ENCODE measurements around the gene SMG6.

The SMG6 gene

DNA sequence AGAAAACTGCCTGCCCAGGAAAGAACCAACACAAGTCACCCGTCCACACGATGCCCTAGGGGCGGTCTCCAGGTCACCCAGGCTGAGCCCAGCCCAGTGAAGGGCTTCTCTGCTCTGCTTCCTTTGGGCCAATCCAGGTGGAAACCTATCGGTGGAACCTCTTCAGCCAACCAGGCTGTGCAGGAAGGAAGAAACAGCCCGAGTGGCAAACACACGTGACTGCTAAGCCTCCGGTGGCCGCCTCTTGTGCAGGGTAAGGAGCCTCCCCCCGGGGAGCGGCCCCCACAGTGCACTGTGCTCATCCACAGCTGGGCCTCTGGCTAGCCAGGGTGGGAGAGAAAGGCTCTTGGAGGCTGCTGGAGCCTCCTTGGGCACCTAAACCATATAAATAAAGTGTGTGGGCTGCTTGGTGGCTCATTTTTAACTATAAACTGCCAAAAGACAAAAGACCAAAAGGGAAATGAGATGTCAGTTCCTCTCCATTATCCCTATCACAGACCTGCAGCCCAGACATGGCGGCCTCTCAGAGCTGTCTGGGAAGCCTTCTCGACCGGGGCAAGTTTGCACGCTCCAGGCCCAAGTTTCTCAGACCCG, 280.8 kb downstream of the SMG6 start:
- Histone ChIP-seq H3K9ac (ENCODE audit: low read length) (no peak overlapping the region), H4K20me1 (ENCODE audit: insufficient read depth, low read length) (no peaks in the 10 kb centered on the region), H3K4me1 (ENCODE audit: low read length) (peaks cover 13% of the 10 kb centered on the region), H3K4me3 (ENCODE audit: low read length) (no peak overlapping the region), H2AFZ (ENCODE audit: low read depth, low read length) (no peak overlapping the region), H3K36me3 (replicated peaks; ENCODE audit: low read depth, low read length) (no peaks in the 10 kb centered on the region), H3K27me3 (ENCODE audit: low read depth, low read length) (peaks cover 5% of the 10 kb centered on the region; the same call in 1 of the 2 replicates), H3K79me2 (ENCODE audit: low read length) (no peaks in the 10 kb centered on the region), H3K9me3 (ENCODE audit: insufficient read depth, low read length) (no peaks in the 10 kb centered on the region), H3K4me2 (ENCODE audit: low read length) (no peak overlapping the region), H3K27ac (ENCODE audit: low read length) (no peak overlapping the region)
- TF ChIP-seq EZH2phosphoT487 (IDR thresholded peaks at IDR 0.05; ENCODE audit: low read depth) (no peak), CTCF (IDR thresholded peaks at IDR 0.05; ENCODE audit: low read depth, low read length) (no peak)

- Histone ChIP-seq H2AFZ (ENCODE audit: low read depth, low read length) (no peak overlapping the region), H3K9ac (ENCODE audit: low read length) (no peak overlapping the region), H3K27me3 (ENCODE audit: low read depth, low read length) (peaks cover 5% of the 10 kb centered on the region; the same call in 1 of the 2 replicates), H3K9me3 (ENCODE audit: insufficient read depth, low read length) (no peaks in the 10 kb centered on the region), H4K20me1 (ENCODE audit: insufficient read depth, low read length) (no peaks in the 10 kb centered on the region), H3K79me2 (ENCODE audit: low read length) (no peaks in the 10 kb centered on the region), H3K27ac (ENCODE audit: low read length) (no peak overlapping the region), H3K4me3 (ENCODE audit: low read length) (no peak overlapping the region), H3K4me1 (ENCODE audit: low read length) (peaks cover 25% of the 10 kb centered on the region), H3K4me2 (ENCODE audit: low read length) (no peak overlapping the region), H3K36me3 (replicated peaks; ENCODE audit: low read depth, low read length) (no peaks in the 10 kb centered on the region)
- TF ChIP-seq EZH2phosphoT487 (IDR thresholded peaks at IDR 0.05; ENCODE audit: low read depth) (no peak), CTCF (IDR thresholded peaks at IDR 0.05; ENCODE audit: low read depth, low read length) (no peak)
Observed at GRCh38 chr17:2020721-2021120, 282.9 kb downstream of the SMG6 start.

DNA sequence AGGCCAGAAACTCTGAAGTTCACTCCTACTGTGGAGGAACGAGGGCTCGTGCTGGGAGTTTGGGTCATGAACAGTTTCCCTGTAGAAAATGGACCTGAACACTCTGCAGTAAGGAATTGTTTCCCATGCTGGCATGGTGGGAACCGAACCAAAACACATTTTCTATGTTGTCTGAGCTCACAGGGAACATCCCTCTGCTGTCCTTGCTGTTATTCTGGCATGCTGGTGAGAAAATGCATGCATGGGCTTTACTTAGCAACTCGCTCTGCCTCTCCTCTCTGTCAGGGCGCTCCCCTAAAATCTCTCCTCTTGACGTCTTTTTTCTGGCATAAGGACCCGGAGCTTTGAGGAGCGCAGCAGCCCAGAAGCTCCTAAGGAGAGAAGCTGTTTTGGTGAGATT, 283.9 kb downstream of the SMG6 start:
- Histone ChIP-seq H3K4me2 (ENCODE audit: low read length) (no peak overlapping the region), H2AFZ (ENCODE audit: low read depth, low read length) (no peak overlapping the region), H3K79me2 (ENCODE audit: low read length) (no peaks in the 10 kb centered on the region), H3K9ac (ENCODE audit: low read length) (no peak overlapping the region), H3K4me1 (ENCODE audit: low read length) (peaks cover 25% of the 10 kb centered on the region), H3K27ac (ENCODE audit: low read length) (no peak overlapping the region), H3K27me3 (ENCODE audit: low read depth, low read length) (peaks cover 5% of the 10 kb centered on the region; the same call in 1 of the 2 replicates), H3K4me3 (ENCODE audit: low read length) (no peak overlapping the region), H3K36me3 (replicated peaks; ENCODE audit: low read depth, low read length) (no peaks in the 10 kb centered on the region), H3K9me3 (ENCODE audit: insufficient read depth, low read length) (no peaks in the 10 kb centered on the region), H4K20me1 (ENCODE audit: insufficient read depth, low read length) (no peaks in the 10 kb centered on the region)
- TF ChIP-seq CTCF (IDR thresholded peaks at IDR 0.05; ENCODE audit: low read depth, low read length) = no peak
- no peak for TF ChIP-seq EZH2phosphoT487 (IDR thresholded peaks at IDR 0.05; ENCODE audit: low read depth)

DNA sequence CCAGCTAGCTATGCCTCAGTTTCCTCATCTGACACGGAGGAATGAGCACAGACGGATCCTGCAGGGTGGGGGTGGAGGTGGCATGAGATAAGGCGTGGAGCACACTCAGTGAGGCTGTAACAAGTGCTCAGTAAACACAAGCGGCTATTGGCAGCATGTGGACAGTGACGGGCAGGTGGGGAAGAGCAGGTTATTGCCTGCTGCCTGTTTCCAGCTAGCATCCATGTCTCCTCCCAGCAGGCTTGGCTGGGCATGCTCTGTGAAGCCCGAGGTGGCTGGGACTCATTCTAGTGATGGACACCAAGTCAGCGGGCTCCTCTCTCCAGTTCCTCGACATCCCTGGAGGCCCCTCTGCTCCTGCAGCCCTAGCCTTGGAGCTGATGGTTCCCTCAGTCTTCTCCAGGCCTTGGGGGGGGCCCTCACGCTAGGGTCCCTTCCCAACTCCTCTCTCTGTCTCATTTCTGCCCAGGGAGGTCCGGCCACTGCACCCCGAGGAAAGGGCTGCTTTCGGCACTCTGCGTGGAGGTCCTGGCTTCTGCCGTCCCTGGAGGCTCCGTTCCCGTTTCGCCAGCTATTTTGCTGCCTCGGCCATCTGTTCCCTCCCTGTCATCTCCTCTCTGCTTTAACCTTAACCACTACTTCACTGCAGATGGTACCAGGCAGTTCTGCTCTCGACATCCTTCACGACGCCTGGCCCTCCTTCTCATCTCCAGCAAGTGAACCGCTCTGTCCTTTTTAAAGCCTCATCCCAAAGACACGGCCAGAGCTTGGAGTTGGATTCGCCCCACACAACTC, 284.7 kb downstream of the SMG6 start:
- H4K20me1 ChIP-seq (ENCODE audit: insufficient read depth, low read length) = no peaks in the 10 kb centered on the region
- no peaks in the 10 kb centered on the region for H3K9me3 ChIP-seq (ENCODE audit: insufficient read depth, low read length)
- no peaks in the 10 kb centered on the region for H3K36me3 ChIP-seq (replicated peaks; ENCODE audit: low read depth, low read length)
- peaks cover 5% of the 10 kb centered on the region; the same call in 1 of the 2 replicates for H3K27me3 ChIP-seq (ENCODE audit: low read depth, low read length)
- H3K9ac ChIP-seq (ENCODE audit: low read length) = peak overlapping the region; percentile 77; the same call in 1 of the 2 replicates
- TF ChIP-seq EZH2phosphoT487 (IDR thresholded peaks at IDR 0.05; ENCODE audit: low read depth) = no peak
- no peak for TF ChIP-seq CTCF (IDR thresholded peaks at IDR 0.05; ENCODE audit: low read depth, low read length)
- peak overlapping the region; percentile 96 for H3K4me2 ChIP-seq (ENCODE audit: low read length)
- peak overlapping the region; percentile 77 for H3K4me3 ChIP-seq (ENCODE audit: low read length)
- no peak overlapping the region for H2AFZ ChIP-seq (ENCODE audit: low read depth, low read length)
- H3K27ac ChIP-seq (ENCODE audit: low read length) = no peak overlapping the region
- no peaks in the 10 kb centered on the region for H3K79me2 ChIP-seq (ENCODE audit: low read length)
- peaks cover 25% of the 10 kb centered on the region for H3K4me1 ChIP-seq (ENCODE audit: low read length)
